HEK293 (cell line): ENCODE measurements around the gene APPL2.
A peak's percentile ranks its signal among the peaks of the same experiment; 100 is the strongest.

ENCODE experiments used
- CTCF ChIA-PET: fragments of 350-600 bp; formaldehyde crosslinking; extraction: SDS; loops from one replicate; lab custom pipeline; 2021; ENCODE audit warnings: antibody characterized with exemption; lab: Yijun Ruan, JAX
- POLR2A ChIA-PET: fragments of 300-600 bp; formaldehyde crosslinking; extraction: SDS; loops from one replicate; lab custom pipeline; 2020; ENCODE audit warnings: antibody characterized with exemption, inconsistent platforms; lab: Yijun Ruan, JAX
- H3K27ac ChIP-seq: fragments of 200-500 bp; sonication (Bioruptor generic); 2 replicates; pipeline ENCODE4 v1.5.1; 2014; ENCODE audit warnings: low read depth, low read length, control low read depth, inconsistent platforms; ENCODE audit errors: extremely low read depth
- H3K36me3 ChIP-seq, 2 experiments: fragments of 200-500 bp in 1 of 2; sonication (Bioruptor generic) in 1 of 2; 1 replicate in 1 of 2; 2 replicates in 1 of 2; pipeline ENCODE4 v1.5.1; 2014 to 2017; ENCODE audit warnings: inconsistent platforms in 2 of 2, low read length in 2 of 2; ENCODE audit not compliant: control insufficient read depth in 2 of 2, insufficient read depth in 1 of 2
- H3K4me1 ChIP-seq: fragments of 200-500 bp; sonication (Bioruptor generic); 2 replicates; pipeline ENCODE4 v1.5.1; 2014; ENCODE audit warnings: mild to moderate bottlenecking, low read length, inconsistent platforms; ENCODE audit not compliant: control insufficient read depth, insufficient read depth
- H3K4me3 ChIP-seq: 2 replicates; pipeline ENCODE4 v1.5.1; 2011; ENCODE audit warnings: low read depth, mild to moderate bottlenecking, control low read depth, low read length, moderate library complexity
- H3K9me3 ChIP-seq: fragments of 200-500 bp; sonication (Bioruptor generic); 2 replicates; pipeline ENCODE4 v1.5.1; 2014; ENCODE audit warnings: low read depth, low read length, inconsistent platforms; ENCODE audit not compliant: control insufficient read depth, insufficient read depth
- EGR2 ChIP-seq: fragments of 450-650 bp; formaldehyde crosslinking; IDR thresholded peaks from 2 replicates; pipeline ENCODE4 v1.5.1; 2016; ENCODE audit warnings: low read depth, missing biosample characterization, missing genetic modification characterization
- KLF1 ChIP-seq: fragments of 450-650 bp; formaldehyde crosslinking; IDR thresholded peaks from 2 replicates; pipeline ENCODE4 v1.5.1; 2016; ENCODE audit warnings: missing biosample characterization, missing genetic modification characterization
- KLF10 ChIP-seq: fragments of 450-650 bp; IDR thresholded peaks from 2 replicates; pipeline ENCODE4 v1.5.1; 2018; ENCODE audit warnings: missing biosample characterization, mild to moderate bottlenecking, missing genetic modification characterization
- MZF1 ChIP-seq: fragments of 450-650 bp; formaldehyde crosslinking; IDR thresholded peaks from 2 replicates; pipeline ENCODE4 v1.5.1; 2017; ENCODE audit warnings: missing biosample characterization, missing genetic modification characterization, borderline replicate concordance
- OSR2 ChIP-seq: fragments of 450-650 bp; formaldehyde crosslinking; IDR thresholded peaks from 2 replicates; pipeline ENCODE4 v1.5.1; 2016; ENCODE audit warnings: missing biosample characterization, missing genetic modification characterization
- PRDM6 ChIP-seq: fragments of 450-650 bp; formaldehyde crosslinking; IDR thresholded peaks from 2 replicates; pipeline ENCODE4 v1.5.1; 2017; ENCODE audit warnings: missing biosample characterization, missing genetic modification characterization
- SP2 ChIP-seq: fragments of 450-650 bp; formaldehyde crosslinking; IDR thresholded peaks from 2 replicates; pipeline ENCODE4 v1.5.1; 2016; ENCODE audit warnings: missing biosample characterization, missing genetic modification characterization
- YY2 ChIP-seq: fragments of 450-650 bp; formaldehyde crosslinking; IDR thresholded peaks from 2 replicates; pipeline ENCODE4 v1.5.1; 2016; ENCODE audit warnings: missing biosample characterization, missing genetic modification characterization
- ZNF16 ChIP-seq: fragments of 450-650 bp; formaldehyde crosslinking; IDR thresholded peaks from 2 replicates; pipeline ENCODE4 v1.5.1; 2016; ENCODE audit warnings: low read depth, missing biosample characterization, missing genetic modification characterization
- ZNF221 ChIP-seq: fragments of 450-650 bp; formaldehyde crosslinking; IDR thresholded peaks from 2 replicates; pipeline ENCODE4 v1.5.1; 2017; ENCODE audit warnings: missing biosample characterization, missing genetic modification characterization, borderline replicate concordance
- ZNF394 ChIP-seq: fragments of 450-650 bp; formaldehyde crosslinking; IDR thresholded peaks from 2 replicates; pipeline ENCODE4 v1.5.1; 2016; ENCODE audit warnings: missing biosample characterization, missing genetic modification characterization, mild to moderate bottlenecking, moderate library complexity, borderline replicate concordance
- ZNF510 ChIP-seq: fragments of 450-650 bp; formaldehyde crosslinking; IDR thresholded peaks from 2 replicates; pipeline ENCODE4 v1.5.1; 2018; ENCODE audit warnings: mild to moderate bottlenecking, missing genetic modification characterization, missing biosample characterization; ENCODE audit not compliant: insufficient replicate concordance
- ZNF658 ChIP-seq: fragments of 450-650 bp; formaldehyde crosslinking; IDR thresholded peaks from 2 replicates; pipeline ENCODE4; 2016; ENCODE audit warnings: missing biosample characterization, missing genetic modification characterization
- ZNF664 ChIP-seq: fragments of 450-650 bp; formaldehyde crosslinking; IDR thresholded peaks from 2 replicates; pipeline ENCODE4 v1.5.1; 2016; ENCODE audit warnings: missing biosample characterization, missing genetic modification characterization
- ZNF777 ChIP-seq: fragments of 450-650 bp; formaldehyde crosslinking; IDR thresholded peaks from 2 replicates; pipeline ENCODE4 v1.5.1; 2017; ENCODE audit warnings: missing biosample characterization, missing genetic modification characterization, borderline replicate concordance
- ZSCAN30 ChIP-seq: fragments of 450-650 bp; IDR thresholded peaks from 2 replicates; pipeline ENCODE4 v1.5.1; 2018; ENCODE audit warnings: missing biosample characterization, mild to moderate bottlenecking, missing genetic modification characterization, moderate library complexity

APPL2 gene

GRCh38 chr12:105229371-105229770, 6.6 kb downstream of the APPL2 start:
- H3K4me1 ChIP-seq: no peaks in the 10 kb centered on the region
- H3K36me3 ChIP-seq: peaks cover 16 to 43% of the 10 kb centered on the region in 2 experiments
- H3K4me3 ChIP-seq: no peak overlapping the region
- H3K9me3 ChIP-seq: no peaks in the 10 kb centered on the region
- CTCF ChIA-PET: no interaction called here
- 0 out of 2 replicates have a peak, but pooled peaks have one; percentile 37 for TF ChIP-seq KLF1
- no peak for TF ChIP-seq EGR2 (tag by site-specific recombination)
- H3K27ac ChIP-seq: no peak overlapping the region
- POLR2A ChIA-PET: no interaction called here

- CTCF ChIA-PET: no interaction called here
- no peak overlapping the region for H3K27ac ChIP-seq
Measured at GRCh38 chr12:105228966-105229365, 7.0 kb downstream of the APPL2 start.

GRCh38 chr12:105228494-105228893, 7.5 kb downstream of the APPL2 start:
- ChIA-PET CTCF (no interaction called here), POLR2A (no interaction called here)
- Histone ChIP-seq H3K4me1 (no peaks in the 10 kb centered on the region), H3K9me3 (no peaks in the 10 kb centered on the region), H3K36me3 (peaks cover 16 to 51% of the 10 kb centered on the region in 2 experiments), H3K27ac (no peak overlapping the region), H3K4me3 (no peak overlapping the region)
- no peak for TF ChIP-seq YY2 (tag by site-specific recombination)

More at GRCh38 chr12:105228966-105229365, 7.0 kb downstream of the APPL2 start:
- Histone ChIP-seq H3K4me1 (no peaks in the 10 kb centered on the region), H3K4me3 (no peak overlapping the region), H3K9me3 (no peaks in the 10 kb centered on the region), H3K36me3 (peaks cover 16 to 47% of the 10 kb centered on the region in 2 experiments)
- TF ChIP-seq SP2 (tag by site-specific recombination) (no peak), OSR2 (tag by site-specific recombination) (no peak), ZNF16 (tag by site-specific recombination) (no peak), ZSCAN30 (tag by site-specific recombination) (no peak), KLF10 (tag by site-specific recombination) (no peak), ZNF658 (no peak), ZNF510 (tag by site-specific recombination) (no peak), MZF1 (tag by site-specific recombination) (no peak), ZNF777 (tag by site-specific recombination) (no peak)
- POLR2A ChIA-PET: no interaction called here

- Histone ChIP-seq H3K36me3 (peaks cover 16 to 57% of the 10 kb centered on the region in 2 experiments), H3K4me3 (no peak overlapping the region), H3K9me3 (no peaks in the 10 kb centered on the region), H3K4me1 (no peaks in the 10 kb centered on the region), H3K27ac (no peak overlapping the region)
- TF ChIP-seq ZNF394 (tag by site-specific recombination) (no peak), ZNF664 (tag by site-specific recombination) (no peak), PRDM6 (no peak), ZNF221 (tag by site-specific recombination) (no peak)
- POLR2A ChIA-PET: interaction anchor here (0.7 kb wide), 1 partner anchor 8 kb away, joined by 3 read pairs; the partner anchor contains the start of gene APPL2
- CTCF ChIA-PET: no interaction called here
Measured at GRCh38 chr12:105227879-105228278, 8.1 kb downstream of the APPL2 start.
